Coronary artery (tissue), 2 donors: ENCODE measurements around the gene KRT34.
"Not testable (repeated sequence)": the region's sequence is repeated elsewhere in the genome, so short reads cannot be mapped to it uniquely, and the experiment has no call there.

ENCODE experiments used
- DNase-seq: peaks from one replicate; pipeline ENCODE4 v3.0.0-alpha.2; 2017; ENCODE audit warnings: low spot score
- H3K27ac ChIP-seq, 2 donors: fragments of 200-600 bp; sonication (generic); one replicate each; pipeline ENCODE4 v1.5.1; 2016 to 2019
- H3K4me3 ChIP-seq: fragments of 200-600 bp; sonication (generic); 2 replicates; pipeline ENCODE4 v1.5.1; 2016; ENCODE audit warnings: mild to moderate bottlenecking, moderate library complexity
- CTCF ChIP-seq: fragments of 200-600 bp; sonication (generic); IDR thresholded peaks from one replicate; pipeline ENCODE4 v1.5.1; 2019; ENCODE audit warnings: antibody characterized with exemption

Gene KRT34

GRCh38 chr17:41351177-41351576 is 30.9 kb downstream of the KRT34 start:
- no peak for TF ChIP-seq CTCF
- DNase-seq = no peak
- no peak overlapping the region for H3K27ac ChIP-seq
- no peak overlapping the region for H3K4me3 ChIP-seq

- H3K4me3 ChIP-seq, H3K27ac ChIP-seq, DNase-seq: not testable (repeated sequence)
Observed at GRCh38 chr17:41350381-41350878, 31.7 kb downstream of the KRT34 start, which contains the start of gene KRT33A. Gene KRT33A (minus strand): TSS chr17:41350828. CDS start chr17:41350767, 61 bp downstream.

GRCh38 chr17:41347869-41348760 is 34.0 kb downstream of the KRT34 start:
- H3K4me3 ChIP-seq = no peak overlapping the region
- H3K27ac ChIP-seq = no peak overlapping the region
- DNase-seq = no peak
- TF ChIP-seq CTCF = no peak

GRCh38 chr17:41346421-41346820 is 35.7 kb downstream of the KRT34 start:
- not testable (repeated sequence) for H3K27ac ChIP-seq, DNase-seq, H3K4me3 ChIP-seq

- no peak for DNase-seq
- Histone ChIP-seq H3K27ac (no peak overlapping the region), H3K4me3 (no peak overlapping the region)
- TF ChIP-seq CTCF = no peak
Observed at GRCh38 chr17:41345992-41346391, 36.1 kb downstream of the KRT34 start.

- no peak overlapping the region for H3K27ac ChIP-seq
- no peak for DNase-seq
- H3K4me3 ChIP-seq = no peak overlapping the region
- TF ChIP-seq CTCF = no peak
Observed at GRCh38 chr17:41343029-41343428, 39.1 kb downstream of the KRT34 start.

GRCh38 chr17:41340934-41341861 is 40.9 kb downstream of the KRT34 start:
- DNase-seq = no peak
- TF ChIP-seq CTCF = no peak
- H3K4me3 ChIP-seq = no peak overlapping the region
- no peak overlapping the region for H3K27ac ChIP-seq
